GM21360 (cell line): ENCODE data around the gene B3GALT5.
"Not testable (repeated sequence)": the region's sequence is repeated elsewhere in the genome, so short reads cannot be mapped to it uniquely, and the experiment has no call there.

Experiments
- ATAC-seq: cut with Tn5 transposase; IDR thresholded peaks from one replicate; pipeline ENCODE4 v1.9.1; 2021; ENCODE audit warnings: mild to moderate bottlenecking, moderate library complexity; ENCODE audit not compliant: unreplicated experiment

Gene B3GALT5

GRCh38 chr21:39612233-39613040 is at the start of gene B3GALT5:
Gene B3GALT5, plus strand, starts transcription at chr21:39612940. Its CDS starts 47,620 bp downstream, at chr21:39660560.
- no peak for ATAC-seq

- ATAC-seq, result no peak
Measured at GRCh38 chr21:39564200-39564599, 48.5 kb upstream of the B3GALT5 start.

- no peak for ATAC-seq
Measured at GRCh38 chr21:39567180-39567972, 45.4 kb upstream of the B3GALT5 start.

GRCh38 chr21:39568361-39568760 is 44.4 kb upstream of the B3GALT5 start:
- no peak for ATAC-seq

- no peak for ATAC-seq
Measured at GRCh38 chr21:39575775-39576174, 37.0 kb upstream of the B3GALT5 start.

GRCh38 chr21:39576518-39577128 is 36.1 kb upstream of the B3GALT5 start:
- no peak for ATAC-seq

GRCh38 chr21:39579734-39580332 is 32.9 kb upstream of the B3GALT5 start:
- no peak for ATAC-seq

GRCh38 chr21:39580744-39581143 is 32.0 kb upstream of the B3GALT5 start:
- no peak for ATAC-seq

GRCh38 chr21:39581414-39581813 is 31.3 kb upstream of the B3GALT5 start:
- ATAC-seq, result no peak

GRCh38 chr21:39582749-39583148 is 30.0 kb upstream of the B3GALT5 start:
- ATAC-seq, result no peak

- not testable (repeated sequence) for ATAC-seq
Measured at GRCh38 chr21:39583586-39583985, 29.2 kb upstream of the B3GALT5 start.

GRCh38 chr21:39587376-39587775 is 25.4 kb upstream of the B3GALT5 start:
- no peak for ATAC-seq

- ATAC-seq, result no peak
Measured at GRCh38 chr21:39588884-39589283, 23.9 kb upstream of the B3GALT5 start.

GRCh38 chr21:39593522-39593921 is 19.2 kb upstream of the B3GALT5 start:
- no peak for ATAC-seq

- no peak for ATAC-seq
Measured at GRCh38 chr21:39595465-39595864, 17.3 kb upstream of the B3GALT5 start.

GRCh38 chr21:39597595-39597994 is 15.1 kb upstream of the B3GALT5 start:
- ATAC-seq, result no peak

GRCh38 chr21:39599191-39599970 is 13.4 kb upstream of the B3GALT5 start:
- no peak for ATAC-seq

- ATAC-seq, result no peak
Measured at GRCh38 chr21:39601187-39601928, 11.4 kb upstream of the B3GALT5 start.

- no peak for ATAC-seq
Measured at GRCh38 chr21:39602076-39602689, 10.6 kb upstream of the B3GALT5 start.
